Activated CD8-positive, alpha-beta memory T cell treated with anti-CD3 and anti-CD28 coated beads, Interleukin-2, amount 50 U/mL, for 1 hour (primary cell): ENCODE results near the gene CHFR.
A peak's percentile ranks its signal among the peaks of the same experiment; 100 is the strongest.
"Not testable (repeated sequence)": the region's sequence is repeated elsewhere in the genome, so short reads cannot be mapped to it uniquely, and the experiment has no call there.

Experiments used
- DNase-seq: peaks from one replicate; pipeline ENCODE4 v3.0.0-alpha.2; 2020; ENCODE audit errors: extremely low read depth

CHFR gene

GRCh38 chr12:132887513-132888351 lies at the start of gene CHFR:
TSS of gene CHFR (minus strand) at chr12:132887605. CDS start at chr12:132887328, 277 bp downstream.
- DNase-seq: peak; percentile 80

GRCh38 chr12:132936921-132937320 lies 49.5 kb upstream of the CHFR start:
- not testable (repeated sequence) for DNase-seq

DNA sequence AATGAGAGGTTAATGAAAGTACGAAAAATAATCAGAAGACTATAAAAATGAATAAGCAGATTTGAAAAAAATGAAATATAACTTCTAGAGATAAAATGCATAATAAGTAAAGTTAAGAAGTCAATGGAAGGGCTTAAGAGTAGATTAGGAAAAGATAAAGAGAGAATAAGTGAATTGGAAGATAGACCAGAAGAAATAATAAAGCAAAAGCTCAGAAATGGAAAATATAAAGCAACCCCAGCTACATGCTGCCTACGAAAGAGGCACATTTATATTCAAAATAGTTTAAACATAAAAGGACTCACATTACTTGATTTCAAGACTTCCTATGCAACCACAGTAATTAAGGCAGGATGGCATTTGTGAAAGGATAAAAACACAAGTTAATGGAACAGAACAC lies 48.8 kb upstream of the CHFR start:
- DNase-seq: no peak

- no peak for DNase-seq
Measured at GRCh38 chr12:132926415-132926833, 39.0 kb upstream of the CHFR start.

DNA sequence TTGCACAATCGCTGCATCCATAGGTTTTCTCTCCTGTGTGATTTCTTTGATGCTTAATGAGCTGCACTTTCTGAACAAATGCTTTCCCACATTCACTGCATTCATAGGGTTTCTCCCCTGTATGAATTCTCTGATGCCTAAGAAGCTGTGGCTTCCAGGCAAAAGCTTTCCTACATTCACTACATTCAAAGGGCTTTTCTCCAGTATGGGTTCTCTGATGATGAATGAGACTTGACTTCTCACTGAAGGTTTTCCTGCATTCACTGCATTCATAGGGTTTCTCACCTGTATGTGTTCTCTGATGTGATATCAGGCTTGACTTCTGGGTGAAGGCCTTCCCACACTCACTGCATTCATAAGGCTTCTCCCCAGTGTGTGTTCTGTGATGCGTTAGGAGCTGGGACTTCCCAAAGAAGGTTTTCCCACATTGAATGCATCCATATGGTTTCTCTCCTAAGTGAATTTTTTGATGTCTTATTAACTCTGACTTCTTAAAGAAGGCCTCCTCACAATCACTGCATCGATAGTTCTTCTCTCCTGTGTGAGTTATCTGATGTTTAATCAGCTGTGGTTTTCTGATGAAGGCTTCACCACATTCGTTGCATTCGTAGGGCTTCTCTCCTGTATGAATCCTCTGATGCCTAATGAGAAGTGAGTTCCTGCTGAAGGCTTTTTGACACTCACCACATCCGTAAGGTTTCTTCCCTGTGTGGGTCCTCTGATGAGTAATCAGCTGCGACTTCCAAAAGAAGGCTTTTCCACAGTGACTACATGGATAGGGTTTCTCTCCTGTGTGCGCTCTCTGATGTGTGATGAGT lies 38.4 kb upstream of the CHFR start:
- no peak for DNase-seq

- no peak for DNase-seq
Measured at GRCh38 chr12:132924356-132924755, 37.0 kb upstream of the CHFR start.

GRCh38 chr12:132923356-132923909 lies 36.0 kb upstream of the CHFR start:
- no peak for DNase-seq

- no peak for DNase-seq
Measured at GRCh38 chr12:132922676-132923075, 35.3 kb upstream of the CHFR start.

- no peak for DNase-seq
Measured at GRCh38 chr12:132921685-132922084, 34.3 kb upstream of the CHFR start.

DNA sequence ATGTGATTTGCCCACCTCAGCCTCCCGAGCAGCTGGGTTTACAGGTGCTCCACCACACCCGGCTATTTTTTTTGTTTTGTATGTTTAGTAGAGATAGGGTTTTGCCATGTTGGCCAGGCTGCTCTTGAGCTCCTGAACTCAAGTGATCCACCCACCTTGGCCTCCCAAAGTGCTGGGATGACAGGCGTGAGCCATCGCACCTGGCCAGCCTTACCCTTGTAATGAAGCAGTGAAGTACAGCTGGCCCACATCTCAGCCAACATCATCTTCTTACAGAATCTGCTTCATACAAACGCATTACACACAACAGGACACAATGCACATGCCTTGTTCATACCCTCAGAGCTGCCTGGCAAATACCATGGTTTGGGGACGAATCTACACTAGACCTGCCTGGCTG lies 31.3 kb upstream of the CHFR start:
- DNase-seq: no peak

- DNase-seq: no peak
Measured at GRCh38 chr12:132909030-132909368, 21.6 kb upstream of the CHFR start.

- peak; percentile 96 for DNase-seq
Measured at GRCh38 chr12:132908145-132909029, 21.0 kb upstream of the CHFR start.

GRCh38 chr12:132907789-132908144 lies 20.4 kb upstream of the CHFR start:
- not testable (repeated sequence) for DNase-seq

DNA sequence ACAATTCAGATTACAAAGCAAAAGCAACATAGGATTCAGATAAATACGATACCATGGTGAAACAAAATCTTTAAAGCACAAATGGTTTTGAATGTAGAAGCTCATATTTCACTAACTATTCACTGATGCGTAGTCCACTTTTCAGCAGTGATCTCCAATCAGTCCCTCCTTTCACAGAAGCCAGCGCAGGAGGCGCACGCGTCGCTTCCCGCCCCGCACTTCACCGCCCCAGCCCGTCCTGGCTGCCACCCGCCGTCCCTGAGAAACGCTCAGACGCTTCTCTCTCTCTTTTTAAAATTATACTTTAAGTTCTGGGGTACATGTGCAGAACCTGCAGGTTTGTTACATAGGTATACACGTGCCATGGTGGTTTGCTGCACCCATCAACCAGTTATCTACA lies 19.8 kb upstream of the CHFR start:
- DNase-seq: no peak

DNA sequence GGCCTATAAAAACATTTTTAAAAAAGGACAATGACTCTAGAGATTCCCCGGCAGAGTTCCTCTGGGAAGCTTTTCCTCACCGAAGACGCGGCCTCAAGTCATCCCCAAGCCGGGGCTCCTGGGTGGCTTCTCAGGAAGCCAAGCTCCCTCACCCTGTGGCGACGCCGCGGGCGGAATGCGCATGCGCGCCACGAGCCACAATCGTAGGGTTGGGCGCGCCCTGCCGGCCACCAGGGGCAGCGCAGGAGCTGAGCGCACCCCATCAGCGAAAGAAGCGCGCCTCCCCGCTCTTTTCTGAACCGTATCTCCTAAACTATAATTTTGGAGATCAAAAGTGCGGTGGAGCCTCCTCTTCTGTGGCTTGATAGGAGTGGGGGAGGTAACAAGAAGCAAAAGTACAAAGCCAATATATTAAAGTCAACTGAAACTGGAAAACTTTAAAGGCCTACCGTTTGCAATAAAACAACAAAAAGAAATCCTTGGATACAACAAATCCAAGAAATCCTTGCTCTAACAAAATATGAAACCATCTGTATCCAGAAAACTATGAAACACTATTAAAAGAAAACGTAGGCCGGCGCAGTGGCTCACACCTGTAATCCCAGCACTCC lies 17.4 kb upstream of the CHFR start:
- peak; percentile 60 for DNase-seq

DNA sequence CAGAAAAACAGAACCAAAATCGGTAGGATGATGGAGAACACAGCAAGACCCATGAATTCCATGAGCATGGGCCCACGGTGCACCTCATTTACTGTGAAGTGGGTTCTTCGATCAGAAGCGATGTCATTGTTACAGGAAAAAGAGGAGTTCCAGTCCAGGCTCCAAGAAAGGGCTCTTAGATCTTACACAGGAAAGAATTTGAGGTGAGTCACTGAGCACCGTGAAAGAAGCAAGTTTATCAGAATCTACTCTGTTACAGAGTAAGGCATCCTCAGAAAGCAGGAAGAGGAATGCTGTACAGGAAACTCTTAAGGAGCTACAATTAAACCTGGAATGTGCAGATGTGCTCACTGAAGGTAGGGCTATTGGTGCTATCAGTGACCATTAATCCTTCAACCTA lies 11.6 kb upstream of the CHFR start:
- DNase-seq: no peak

GRCh38 chr12:132888852-132889251 lies 1.4 kb upstream of the CHFR start:
- no peak for DNase-seq

DNA sequence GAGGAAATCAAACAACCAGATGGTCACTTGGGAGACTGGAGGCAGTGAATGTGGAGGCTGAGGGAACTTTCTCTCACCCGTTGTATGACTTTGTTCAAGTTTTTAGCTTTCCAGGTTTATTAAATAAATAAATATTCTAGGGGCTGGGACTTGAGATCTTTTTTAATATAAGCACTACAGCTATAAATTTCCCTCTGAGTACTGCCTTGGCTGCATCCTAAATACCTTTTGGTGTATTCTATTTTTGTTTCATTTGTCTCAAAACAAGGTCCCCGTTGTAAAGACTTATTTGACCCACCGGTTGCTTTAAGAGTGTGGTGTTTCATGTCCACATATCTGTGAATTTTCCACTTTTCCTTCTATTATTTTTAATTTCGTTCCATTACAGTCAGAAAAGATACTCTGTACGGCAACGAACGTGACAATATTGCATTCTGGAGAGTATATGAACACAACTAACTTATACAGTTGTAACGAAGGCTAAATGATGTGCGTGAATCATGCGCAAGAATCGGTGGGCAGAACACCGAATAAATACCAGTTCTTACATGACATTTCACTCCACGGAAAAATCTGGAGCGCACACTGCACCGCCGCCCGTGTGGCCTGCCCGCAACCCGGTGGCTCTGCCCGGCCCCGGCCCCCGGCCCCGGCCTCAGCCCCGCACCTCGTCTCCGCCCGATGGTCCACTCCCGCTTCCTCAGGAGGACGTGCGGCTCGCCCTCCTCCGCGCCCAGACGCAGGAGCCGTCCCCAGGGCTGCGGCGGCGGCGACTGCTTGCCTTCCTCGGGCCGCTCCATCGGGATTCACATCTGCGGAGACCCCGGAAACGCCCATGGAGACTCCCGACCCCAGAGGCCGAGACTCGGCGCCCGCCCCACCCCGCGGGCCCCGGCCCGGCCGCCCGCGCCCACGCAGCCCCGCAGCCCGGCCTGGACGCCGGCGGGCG lies 602 bp downstream of the CHFR start:
- DNase-seq: no peak

DNA sequence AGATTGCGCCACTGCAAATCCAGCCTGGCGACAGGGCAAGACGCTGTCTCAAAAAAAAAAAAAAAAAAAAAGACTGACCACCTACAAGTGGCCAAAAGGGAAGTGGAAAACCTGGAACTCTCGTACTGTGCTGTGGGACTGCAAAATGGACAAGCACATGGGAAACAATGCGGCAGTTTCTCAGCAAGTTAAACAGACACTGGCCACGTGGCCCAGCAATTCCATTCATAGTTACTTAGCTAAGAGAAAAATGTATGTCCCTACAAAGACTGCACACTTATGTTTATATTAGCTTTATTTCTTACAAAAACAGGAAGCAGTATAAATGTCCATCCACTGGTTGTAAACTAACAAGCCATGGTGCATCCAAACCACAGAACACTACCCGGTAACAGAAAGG lies 5.6 kb downstream of the CHFR start:
- DNase-seq: no peak

DNA sequence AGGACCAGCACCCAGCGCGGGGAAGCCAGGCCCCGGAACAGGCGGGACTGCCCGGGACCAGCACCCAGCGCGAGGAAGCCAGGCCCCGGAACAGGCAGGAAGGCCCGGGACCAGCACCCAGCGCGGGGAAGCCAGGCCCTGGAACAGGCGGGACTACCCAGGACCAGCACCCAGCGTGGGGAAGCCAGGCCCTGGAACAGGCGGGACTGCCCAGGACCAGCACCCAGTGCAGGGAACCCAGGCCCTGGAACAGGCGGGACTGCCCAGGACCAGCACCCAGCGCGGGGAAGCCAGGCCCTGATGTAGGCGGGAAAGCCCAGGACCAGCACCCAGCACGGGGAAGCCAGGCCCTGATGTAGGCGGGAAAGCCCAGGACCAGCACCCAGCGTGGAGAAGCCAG lies 12.8 kb downstream of the CHFR start:
- DNase-seq: not testable (repeated sequence)
